GM12875 (cell line): ENCODE measurements around the gene CRIP1.

ENCODE experiments used
- H3K4me3 ChIP-seq: one replicate; pipeline ENCODE4 v1.5.1; 2011; ENCODE audit warnings: low read depth, low read length, control low read depth
- CTCF ChIP-seq: IDR thresholded peaks from 2 replicates; pipeline ENCODE4 v1.5.1; 2011; ENCODE audit warnings: low read depth, mild to moderate bottlenecking, control low read depth, inconsistent platforms, low read length, moderate library complexity, borderline replicate concordance; ENCODE audit not compliant: insufficient read depth

CRIP1 gene

GRCh38 chr14:105490572-105491365 lies 4.1 kb downstream of the CRIP1 start, which contains the start of gene TEDC1:
TSS of gene TEDC1 (plus strand) at chr14:105491246. CDS start at chr14:105491376, 130 bp downstream.
- peak; percentile 93 for TF ChIP-seq CTCF
- H3K4me3 ChIP-seq = peak within 1 kb of the TSS; percentile 97

GRCh38 chr14:105491366-105491973 lies 4.8 kb downstream of the CRIP1 start:
- H3K4me3 ChIP-seq = peak overlapping the region; percentile 97
- TF ChIP-seq CTCF = no peak

- no peak for TF ChIP-seq CTCF
- peak overlapping the region; percentile 97 for H3K4me3 ChIP-seq
These were observed 5.6 kb downstream of the CRIP1 start for GRCh38 chr14:105492031-105492970.

- TF ChIP-seq CTCF = no peak
- no peak overlapping the region for H3K4me3 ChIP-seq
These were observed 6.5 kb downstream of the CRIP1 start for GRCh38 chr14:105492971-105493871.

GRCh38 chr14:105493921-105494605 lies 7.4 kb downstream of the CRIP1 start:
- TF ChIP-seq CTCF = no peak
- no peak overlapping the region for H3K4me3 ChIP-seq

- H3K4me3 ChIP-seq = no peak overlapping the region
- no peak for TF ChIP-seq CTCF
These were observed 7.9 kb downstream of the CRIP1 start for GRCh38 chr14:105494606-105494929.
